ENCODE data around the gene HAPSTR1. TPM values are rescaled to one million over a fixed set of nuclear protein-coding genes. Genes with fewer than 3 reads are reported as not detected.

The HAPSTR1 gene
- total RNA-seq, 1 donor from 2014 or later: 51.7 TPM

- H3K4me3 ChIP-seq (ENCODE audit: low read length in 3 of 3): peak overlapping the region in 2 of 3 donors; percentile 45 to 66
- no peaks in the 10 kb centered on the region for H3K36me3 ChIP-seq (ENCODE audit: control insufficient read depth in 3 of 3, insufficient read depth in 3 of 3, low read length in 3 of 3)
- H3K27me3 ChIP-seq (ENCODE audit: control insufficient read depth in 3 of 3, insufficient read depth in 3 of 3, low read length in 3 of 3): no peaks in the 10 kb centered on the region
- peak overlapping the region in 1 of 3 donors; percentile 59 for H3K9ac ChIP-seq (ENCODE audit: low read depth in 1 of 3, low read length in 3 of 3)
- H3K4me1 ChIP-seq (ENCODE audit: control insufficient read depth in 3 of 3, insufficient read depth in 3 of 3, low read length in 3 of 3): peaks cover 15 to 18% (median 16%) of the 10 kb centered on the region in 3 donors
- H3K9me3 ChIP-seq (ENCODE audit: control insufficient read depth in 3 of 3, low read length in 3 of 3): no peaks in the 10 kb centered on the region
- H3K27ac ChIP-seq (ENCODE audit: low read depth, low read length): no peak overlapping the region
These were observed 38.3 kb upstream of the HAPSTR1 start for GRCh38 chr16:9053006-9053601.

- Histone ChIP-seq H3K27ac (ENCODE audit: low read depth, low read length) (peak overlapping the region; percentile 3), H3K36me3 (ENCODE audit: control insufficient read depth in 3 of 3, insufficient read depth in 3 of 3, low read length in 3 of 3) (no peaks in the 10 kb centered on the region), H3K27me3 (ENCODE audit: control insufficient read depth in 3 of 3, insufficient read depth in 3 of 3, low read length in 3 of 3) (no peaks in the 10 kb centered on the region), H3K9me3 (ENCODE audit: control insufficient read depth in 3 of 3, low read length in 3 of 3) (no peaks in the 10 kb centered on the region), H3K9ac (ENCODE audit: low read depth in 1 of 3, low read length in 3 of 3) (no peak overlapping the region), H3K4me3 (ENCODE audit: low read length in 3 of 3) (no peak overlapping the region), H3K4me1 (ENCODE audit: control insufficient read depth in 3 of 3, insufficient read depth in 3 of 3, low read length in 3 of 3) (peaks cover 11 to 15% (median 13%) of the 10 kb centered on the region in 3 donors)
These were observed 37.0 kb upstream of the HAPSTR1 start for GRCh38 chr16:9054460-9054859.

- Histone ChIP-seq H3K36me3 (ENCODE audit: control insufficient read depth in 3 of 3, insufficient read depth in 3 of 3, low read length in 3 of 3) (no peaks in the 10 kb centered on the region), H3K27me3 (ENCODE audit: control insufficient read depth in 3 of 3, insufficient read depth in 3 of 3, low read length in 3 of 3) (no peaks in the 10 kb centered on the region), H3K4me3 (ENCODE audit: low read length in 3 of 3) (no peak overlapping the region), H3K9ac (ENCODE audit: low read depth in 1 of 3, low read length in 3 of 3) (no peak overlapping the region), H3K4me1 (ENCODE audit: control insufficient read depth in 3 of 3, insufficient read depth in 3 of 3, low read length in 3 of 3) (peaks cover 11 to 15% (median 13%) of the 10 kb centered on the region in 3 donors), H3K9me3 (ENCODE audit: control insufficient read depth in 3 of 3, low read length in 3 of 3) (no peaks in the 10 kb centered on the region), H3K27ac (ENCODE audit: low read depth, low read length) (peak overlapping the region; percentile 3)
These were observed 36.3 kb upstream of the HAPSTR1 start for GRCh38 chr16:9055115-9055514.

- H3K27ac ChIP-seq (ENCODE audit: low read depth, low read length): no peak overlapping the region
- no peak overlapping the region for H3K4me3 ChIP-seq (ENCODE audit: low read length in 3 of 3)
- no peaks in the 10 kb centered on the region for H3K27me3 ChIP-seq (ENCODE audit: control insufficient read depth in 3 of 3, insufficient read depth in 3 of 3, low read length in 3 of 3)
- H3K4me1 ChIP-seq (ENCODE audit: control insufficient read depth in 3 of 3, insufficient read depth in 3 of 3, low read length in 3 of 3): peaks cover 15 to 19% (median 16%) of the 10 kb centered on the region in 3 donors
- H3K9me3 ChIP-seq (ENCODE audit: control insufficient read depth in 3 of 3, low read length in 3 of 3): no peaks in the 10 kb centered on the region
- no peaks in the 10 kb centered on the region for H3K36me3 ChIP-seq (ENCODE audit: control insufficient read depth in 3 of 3, insufficient read depth in 3 of 3, low read length in 3 of 3)
- no peak overlapping the region for H3K9ac ChIP-seq (ENCODE audit: low read depth in 1 of 3, low read length in 3 of 3)
These were observed 35.8 kb upstream of the HAPSTR1 start for GRCh38 chr16:9055661-9056060.

- Histone ChIP-seq H3K9ac (ENCODE audit: low read depth in 1 of 3, low read length in 3 of 3) (no peak overlapping the region), H3K9me3 (ENCODE audit: control insufficient read depth in 3 of 3, low read length in 3 of 3) (no peaks in the 10 kb centered on the region), H3K27ac (ENCODE audit: low read depth, low read length) (no peak overlapping the region), H3K27me3 (ENCODE audit: control insufficient read depth in 3 of 3, insufficient read depth in 3 of 3, low read length in 3 of 3) (no peaks in the 10 kb centered on the region), H3K4me1 (ENCODE audit: control insufficient read depth in 3 of 3, insufficient read depth in 3 of 3, low read length in 3 of 3) (peaks cover 19 to 22% (median 20%) of the 10 kb centered on the region in 3 donors), H3K4me3 (ENCODE audit: low read length in 3 of 3) (no peak overlapping the region), H3K36me3 (ENCODE audit: control insufficient read depth in 3 of 3, insufficient read depth in 3 of 3, low read length in 3 of 3) (no peaks in the 10 kb centered on the region)
These were observed 35.4 kb upstream of the HAPSTR1 start for GRCh38 chr16:9056061-9056460.

- H3K4me1 ChIP-seq (ENCODE audit: control insufficient read depth in 3 of 3, insufficient read depth in 3 of 3, low read length in 3 of 3): peaks cover 21 to 28% (median 27%) of the 10 kb centered on the region in 3 donors
- no peaks in the 10 kb centered on the region for H3K27me3 ChIP-seq (ENCODE audit: control insufficient read depth in 3 of 3, insufficient read depth in 3 of 3, low read length in 3 of 3)
These were observed 33.2 kb upstream of the HAPSTR1 start for GRCh38 chr16:9058211-9058610.

GRCh38 chr16:9060225-9060624 is 31.2 kb upstream of the HAPSTR1 start:
- H3K4me1 ChIP-seq (ENCODE audit: control insufficient read depth in 3 of 3, insufficient read depth in 3 of 3, low read length in 3 of 3): peaks cover 12 to 21% (median 18%) of the 10 kb centered on the region in 3 donors
- H3K27me3 ChIP-seq (ENCODE audit: control insufficient read depth in 3 of 3, insufficient read depth in 3 of 3, low read length in 3 of 3): no peaks in the 10 kb centered on the region
- no peaks in the 10 kb centered on the region for H3K9me3 ChIP-seq (ENCODE audit: control insufficient read depth in 3 of 3, low read length in 3 of 3)
- no peaks in the 10 kb centered on the region for H3K36me3 ChIP-seq (ENCODE audit: control insufficient read depth in 3 of 3, insufficient read depth in 3 of 3, low read length in 3 of 3)
- H3K9ac ChIP-seq (ENCODE audit: low read depth in 1 of 3, low read length in 3 of 3): peak overlapping the region in 1 of 3 donors; percentile 43
- peak overlapping the region; percentile 81 for H3K27ac ChIP-seq (ENCODE audit: low read depth, low read length)
- no peak overlapping the region for H3K4me3 ChIP-seq (ENCODE audit: low read length in 3 of 3)

More at GRCh38 chr16:9058211-9058610, 33.2 kb upstream of the HAPSTR1 start:
- Histone ChIP-seq H3K4me3 (ENCODE audit: low read length in 3 of 3) (no peak overlapping the region), H3K36me3 (ENCODE audit: control insufficient read depth in 3 of 3, insufficient read depth in 3 of 3, low read length in 3 of 3) (no peaks in the 10 kb centered on the region), H3K27ac (ENCODE audit: low read depth, low read length) (no peak overlapping the region), H3K9ac (ENCODE audit: low read depth in 1 of 3, low read length in 3 of 3) (no peak overlapping the region), H3K9me3 (ENCODE audit: control insufficient read depth in 3 of 3, low read length in 3 of 3) (no peaks in the 10 kb centered on the region)

GRCh38 chr16:9061358-9061813 is 30.1 kb upstream of the HAPSTR1 start:
- no peaks in the 10 kb centered on the region for H3K9me3 ChIP-seq (ENCODE audit: control insufficient read depth in 3 of 3, low read length in 3 of 3)
- peaks cover 12 to 21% (median 18%) of the 10 kb centered on the region in 3 donors for H3K4me1 ChIP-seq (ENCODE audit: control insufficient read depth in 3 of 3, insufficient read depth in 3 of 3, low read length in 3 of 3)
- H3K27me3 ChIP-seq (ENCODE audit: control insufficient read depth in 3 of 3, insufficient read depth in 3 of 3, low read length in 3 of 3): no peaks in the 10 kb centered on the region
- peak overlapping the region; percentile 81 for H3K27ac ChIP-seq (ENCODE audit: low read depth, low read length)
- no peaks in the 10 kb centered on the region for H3K36me3 ChIP-seq (ENCODE audit: control insufficient read depth in 3 of 3, insufficient read depth in 3 of 3, low read length in 3 of 3)
- H3K9ac ChIP-seq (ENCODE audit: low read depth in 1 of 3, low read length in 3 of 3): peak overlapping the region in 2 of 3 donors; percentile 54 to 61
- H3K4me3 ChIP-seq (ENCODE audit: low read length in 3 of 3): peak overlapping the region in 1 of 3 donors; percentile 26

- Histone ChIP-seq H3K27ac (ENCODE audit: low read depth, low read length) (peak overlapping the region; percentile 81), H3K4me3 (ENCODE audit: low read length in 3 of 3) (no peak overlapping the region), H3K9me3 (ENCODE audit: control insufficient read depth in 3 of 3, low read length in 3 of 3) (no peaks in the 10 kb centered on the region), H3K27me3 (ENCODE audit: control insufficient read depth in 3 of 3, insufficient read depth in 3 of 3, low read length in 3 of 3) (no peaks in the 10 kb centered on the region), H3K9ac (ENCODE audit: low read depth in 1 of 3, low read length in 3 of 3) (no peak overlapping the region), H3K36me3 (ENCODE audit: control insufficient read depth in 3 of 3, insufficient read depth in 3 of 3, low read length in 3 of 3) (no peaks in the 10 kb centered on the region), H3K4me1 (ENCODE audit: control insufficient read depth in 3 of 3, insufficient read depth in 3 of 3, low read length in 3 of 3) (peaks cover 12 to 21% (median 18%) of the 10 kb centered on the region in 3 donors)
These were observed 29.1 kb upstream of the HAPSTR1 start for GRCh38 chr16:9062301-9062700.

- Histone ChIP-seq H3K9ac (ENCODE audit: low read depth in 1 of 3, low read length in 3 of 3) (no peak overlapping the region), H3K9me3 (ENCODE audit: control insufficient read depth in 3 of 3, low read length in 3 of 3) (no peaks in the 10 kb centered on the region), H3K27me3 (ENCODE audit: control insufficient read depth in 3 of 3, insufficient read depth in 3 of 3, low read length in 3 of 3) (no peaks in the 10 kb centered on the region), H3K36me3 (ENCODE audit: control insufficient read depth in 3 of 3, insufficient read depth in 3 of 3, low read length in 3 of 3) (no peaks in the 10 kb centered on the region), H3K4me1 (ENCODE audit: control insufficient read depth in 3 of 3, insufficient read depth in 3 of 3, low read length in 3 of 3) (peaks cover 12 to 21% (median 18%) of the 10 kb centered on the region in 3 donors), H3K4me3 (ENCODE audit: low read length in 3 of 3) (no peak overlapping the region), H3K27ac (ENCODE audit: low read depth, low read length) (no peak overlapping the region)
These were observed 26.4 kb upstream of the HAPSTR1 start for GRCh38 chr16:9065077-9065476.

Measured in skeletal muscle tissue (tissue), 4 donors.